Ovary (tissue), 9 donors: Measurements from ENCODE around the gene RPTOR. TPM values are rescaled to one million over a fixed set of nuclear protein-coding genes. Genes with fewer than 3 reads are reported as not detected.

Source experiments
- DNase-seq, 5 donors: peaks; one replicate each; pipeline ENCODE4 v3.0.0-alpha.2; 2019 to 2020
- H3K27ac ChIP-seq, 2 donors: fragments of 200-600 bp; one replicate each; pipeline versions ENCODE4 v1.5.1 to v1.8.0; 2019 to 2022
- H3K27me3 ChIP-seq: fragments of 200-600 bp; one replicate; pipeline ENCODE4 v1.8.0; 2022
- H3K36me3 ChIP-seq: fragments of 200-600 bp; sonication (generic); one replicate; pipeline ENCODE4 v1.5.1; 2019
- H3K4me1 ChIP-seq: one replicate; pipeline ENCODE4 v1.8.1; 2013; ENCODE audit warnings: mild to moderate bottlenecking, moderate library complexity; ENCODE audit not compliant: insufficient read depth
- H3K4me3 ChIP-seq: fragments of 200-600 bp; sonication (generic); one replicate; pipeline ENCODE4 v1.5.1; 2017
- H3K9me3 ChIP-seq, 2 donors: fragments of 200-600 bp in 1 of 2; sonication (generic) in 1 of 2; one replicate each; pipeline versions ENCODE4 v1.5.1 to v1.8.1; 2013 to 2019; ENCODE audit warnings: mild to moderate bottlenecking in 1 of 2, moderate library complexity in 1 of 2
- CTCF ChIP-seq, 3 donors: fragments of 450-650 bp in 2 of 3; fragments of 200-600 bp in 1 of 3; IDR thresholded peaks; one replicate each; pipeline versions ENCODE4 v1.5.1 to v1.8.0; 2016 to 2022; ENCODE audit warnings: antibody characterized with exemption in 3 of 3, mild to moderate bottlenecking in 1 of 3
- EP300 ChIP-seq: sonication (generic); formaldehyde crosslinking; IDR thresholded peaks from one replicate; pipeline ENCODE4 v1.6.1; 2017; ENCODE audit warnings: antibody characterized with exemption
- POLR2A ChIP-seq: fragments of 450-650 bp; IDR thresholded peaks from one replicate; pipeline ENCODE4 v1.6.1; 2017; ENCODE audit warnings: antibody characterized with exemption, mild to moderate bottlenecking, moderate library complexity
- WGBS, 3 donors: extraction: QIAGEN DNeasy Blood & Tissue Kit in 1 of 3; methylation state at CpG; one replicate each; pipeline versions ENCODE4 v1.1.5 to v1.1.7; 2013 to 2017; 5-methylcytosine and 5-hydroxymethylcytosine counted together
- intact Hi-C, 4 donors: fragments of 100-400 bp; cut with DNase I; formaldehyde crosslinking; loops; one replicate each; pipeline versions ENCODE4 v1.11.0 to v1.15.1; 2022 to 2023
- polyA plus RNA-seq, 2 donors: library from polyadenylated mRNA; stranded (reverse); fragments of 200-250 nt in 1 of 2; fragments of 350-450 nt in 1 of 2; fragmentation: Illumina TruSeq in 1 of 2; extraction: RNeasy Lipid Tissue Mini Kit (QIAGEN cat#74804) in 1 of 2; gene quantifications; one replicate each; pipeline ENCODE4 v1.2.3, GENCODE V29; 2013 to 2014
- total RNA-seq, 7 donors: library from RNA; depleted of rRNA in 2 of 7; stranded (reverse); fragments of >200 nt in 2 of 7; fragmentation: NEBNext Ultra II Directional in 3 of 7; extraction: Animal tissue kit (Norgen Biotek cat#: 25700) in 3 of 7; gene quantifications; one replicate each; pipeline versions ENCODE4 v1.1.0 to v1.2.4, GENCODE V29; 2016 to 2023
- donor health status: DM: no; HTN: no; CAD: no; lungs with moderate emphysema.
- donor health status: DM: no; HTN: no; CAD: no.
- donor health status: Bipolar disorder and iron deficiency.
- donor health status: DM: yes; HTN: yes; CAD: no.
- donor health status: DM: no; HTN: no; CAD: no.
- donor health status: DM: yes; HTN: yes; CAD: no.

RPTOR gene
- total and polyA plus RNA-seq, 9 donors = 11.1 to 41.9 (median 27.9) TPM

DNA sequence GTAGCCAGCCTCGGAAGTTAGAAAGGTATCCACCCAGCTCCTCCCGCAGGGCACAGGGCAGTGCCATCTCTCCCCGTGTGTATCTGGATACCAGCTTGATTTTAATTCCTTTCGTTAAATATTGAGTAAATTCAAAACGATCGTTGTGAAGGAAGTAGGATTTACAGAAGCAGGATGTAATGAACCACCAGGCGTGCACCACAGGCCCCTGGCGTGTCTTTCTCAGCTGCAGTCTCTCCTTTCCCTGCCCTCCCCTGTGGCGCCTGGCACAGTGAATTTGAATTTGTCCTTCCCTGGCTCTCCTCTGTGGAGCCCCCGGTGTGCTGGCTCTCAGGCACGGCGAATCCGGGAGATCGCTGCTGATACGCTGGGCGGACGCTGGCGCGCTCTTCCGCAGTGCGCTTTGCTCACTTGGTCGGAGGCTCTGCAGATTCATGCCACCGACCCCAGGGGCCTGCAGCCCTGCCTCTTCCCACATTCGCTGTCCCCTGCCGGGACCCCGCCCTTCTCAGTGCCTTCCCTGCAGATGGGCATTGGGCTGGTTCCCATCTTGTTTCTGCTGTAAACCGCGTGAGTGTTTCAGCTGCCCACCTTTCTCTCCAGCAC lies 164.6 kb downstream of the RPTOR start:
- no peaks in the 10 kb centered on the region for H3K27me3 ChIP-seq
- no peaks in the 10 kb centered on the region for H3K4me1 ChIP-seq
- TF ChIP-seq EP300 (no peak), POLR2A (no peak), CTCF (IDR thresholded peaks at IDR 0.05) (no peak)
- intact Hi-C loops = no loop called here
- no peaks in the 10 kb centered on the region for H3K9me3 ChIP-seq
- no peak overlapping the region for H3K4me3 ChIP-seq
- H3K27ac ChIP-seq = no peak overlapping the region
- no peaks in the 10 kb centered on the region for H3K36me3 ChIP-seq
- DNase-seq = no peak
- 91 to 95% (median 93%) methylated on average over 28 of the region's 28 CpGs for WGBS, 3 donors

GRCh38 chr17:80710714-80711302 lies 166.2 kb downstream of the RPTOR start:
- WGBS, 3 donors = 75 to 84% (median 82%) methylated on average over 4 of the region's 4 CpGs
- Histone ChIP-seq H3K9me3 (no peaks in the 10 kb centered on the region), H3K4me3 (no peak overlapping the region), H3K27ac (no peak overlapping the region), H3K36me3 (no peaks in the 10 kb centered on the region), H3K27me3 (no peaks in the 10 kb centered on the region), H3K4me1 (no peaks in the 10 kb centered on the region)
- TF ChIP-seq EP300 (no peak), CTCF (IDR thresholded peaks at IDR 0.05) (no peak), POLR2A (no peak)
- DNase-seq = no peak
- intact Hi-C loops = no loop called here

- no peaks in the 10 kb centered on the region for H3K27me3 ChIP-seq
- no peak overlapping the region for H3K27ac ChIP-seq
- H3K4me3 ChIP-seq = no peak overlapping the region
- intact Hi-C loops = no loop called here
- no peaks in the 10 kb centered on the region for H3K9me3 ChIP-seq
- WGBS, 3 donors = 95 to 96% (median 96%) methylated on average over 4 of the region's 4 CpGs
- no peak for TF ChIP-seq EP300
- no peak for TF ChIP-seq CTCF (IDR thresholded peaks at IDR 0.05)
- TF ChIP-seq POLR2A = no peak
- no peaks in the 10 kb centered on the region for H3K4me1 ChIP-seq
- H3K36me3 ChIP-seq = no peaks in the 10 kb centered on the region
- no peak for DNase-seq
These were observed 167.5 kb downstream of the RPTOR start for GRCh38 chr17:80712089-80712488.

- no peaks in the 10 kb centered on the region for H3K9me3 ChIP-seq
- DNase-seq = no peak
- no peak overlapping the region for H3K27ac ChIP-seq
- H3K27me3 ChIP-seq = no peaks in the 10 kb centered on the region
- TF ChIP-seq EP300 (no peak), CTCF (IDR thresholded peaks at IDR 0.05) (no peak)
- intact Hi-C loops = no loop called here
- 86 to 95% (median 93%) methylated on average over 8 of the region's 8 CpGs for WGBS, 3 donors
- no peaks in the 10 kb centered on the region for H3K4me1 ChIP-seq
- no peaks in the 10 kb centered on the region for H3K36me3 ChIP-seq
- no peak overlapping the region for H3K4me3 ChIP-seq
These were observed 168.0 kb downstream of the RPTOR start for GRCh38 chr17:80712606-80713005.
